Sciatic nerve (tissue), 2 donors: ENCODE results near the gene STAT2. TPM values are rescaled to one million over a fixed set of nuclear protein-coding genes. Genes with fewer than 3 reads are reported as not detected.
"Not testable (repeated sequence)": the region's sequence is repeated elsewhere in the genome, so short reads cannot be mapped to it uniquely, and the experiment has no call there.

Experiments used
- ATAC-seq: fragments of 200-7000 bp; cut with Tn5 transposase; one replicate; pipeline ENCODE4 v1.9.1; 2020; ENCODE audit warnings: mild to moderate bottlenecking, moderate library complexity
- DNase-seq: peaks from one replicate; pipeline ENCODE4 v3.0.0-alpha.2; 2020; ENCODE audit warnings: low spot score
- intact Hi-C: fragments of 100-400 bp; cut with DNase I; formaldehyde crosslinking; loops from one replicate; pipeline ENCODE4 v1.14.2; 2022
- total RNA-seq: library from RNA; stranded (reverse); fragmentation: NEBNext Ultra II Directional; extraction: Animal tissue kit (Norgen Biotek cat#: 25700); gene quantifications from one replicate; pipeline ENCODE4 v1.2.1, GENCODE V29; 2021
- donor health status: DM: no; HTN: no; CAD: no.
- donor health status: DM: no; HTN: no; CAD: no.

The STAT2 gene
- 195 TPM for total RNA-seq

DNA sequence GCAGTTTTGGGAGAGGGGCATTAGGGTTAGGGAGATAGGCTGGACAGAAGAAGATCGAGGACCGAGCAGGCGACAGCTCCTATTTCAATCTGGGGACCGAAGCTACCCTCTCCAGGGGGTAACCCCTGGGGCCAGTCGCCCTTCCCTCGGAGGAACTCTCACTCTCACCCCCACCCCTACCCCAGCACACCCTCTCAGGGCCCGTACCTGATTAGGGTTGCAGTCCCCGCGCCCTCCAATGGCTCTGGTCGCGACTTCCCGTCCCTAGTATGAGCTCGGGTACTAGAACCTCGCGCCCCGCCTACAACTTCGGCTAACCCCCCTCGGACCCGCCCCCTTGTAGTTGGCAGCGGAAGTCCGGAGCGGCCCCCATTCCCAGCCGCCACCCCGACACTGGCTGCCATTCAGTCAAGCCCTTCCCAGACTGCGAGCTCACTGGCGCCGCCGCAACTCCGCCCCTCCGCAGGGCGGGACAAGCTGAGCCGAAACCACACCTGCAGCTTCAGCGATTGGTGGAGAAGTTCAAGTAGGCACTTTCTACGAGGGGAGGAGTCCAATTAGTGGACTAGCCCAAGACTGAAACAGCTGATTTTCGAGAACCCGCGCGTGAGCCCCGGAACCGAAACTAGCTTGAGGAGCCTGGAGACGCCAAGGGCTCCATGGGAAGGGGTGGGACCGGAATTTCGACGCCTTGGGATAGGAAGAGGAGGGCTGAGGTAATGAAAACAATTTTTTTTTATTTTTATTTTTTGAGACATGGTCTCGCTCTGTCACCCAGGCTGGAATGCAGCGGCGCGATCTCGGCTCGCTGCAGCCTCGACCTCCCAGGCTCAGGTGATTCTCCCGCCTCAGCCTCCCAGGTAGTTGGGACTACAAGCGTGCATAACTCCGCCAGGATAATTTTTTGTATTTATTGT, at the start of gene STAT2:
Gene STAT2, minus strand, starts transcription at position 257 of the 917 bp plus-strand sequence. CDS start 3,536 bp downstream, outside the sequence.
- peak; percentile 98 for ATAC-seq
- intact Hi-C loops = loop anchor here (1.0 to 10.0 kb wide), 2 partner anchors 8 to 95 kb away; partner anchors contain the start of gene MIP

DNA sequence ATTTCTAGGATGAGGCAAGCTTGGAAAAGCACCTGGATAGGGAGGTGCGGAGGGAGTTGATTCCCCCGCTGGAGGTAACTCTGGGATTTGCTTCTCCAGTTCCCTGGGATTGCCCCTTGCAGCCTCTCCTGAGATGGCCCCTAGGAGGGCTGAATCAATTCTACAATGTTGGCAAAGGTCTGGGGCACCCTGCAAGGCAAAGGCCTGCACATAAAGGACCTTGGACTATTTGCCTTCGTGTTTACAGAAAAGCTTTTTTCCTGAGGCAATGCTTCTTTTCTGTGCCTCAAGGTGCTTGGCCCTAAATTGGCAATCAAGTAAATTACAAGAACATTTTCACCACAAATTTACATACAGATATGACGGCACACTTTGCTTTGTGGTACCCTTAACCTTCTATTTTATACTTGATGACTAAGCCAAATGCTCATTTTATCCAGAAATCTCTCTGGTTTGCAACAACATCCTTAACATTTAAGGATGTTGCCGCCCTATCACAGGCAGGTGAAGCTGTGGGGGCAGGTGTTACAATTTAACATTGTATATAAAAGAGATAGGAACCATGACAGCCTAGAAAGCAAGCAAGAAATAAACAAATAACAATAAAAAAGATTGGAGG, 49.0 kb upstream of the STAT2 start:
- intact Hi-C loops = no loop called here
- ATAC-seq = no peak
- no peak for DNase-seq

More for the DNA sequence above, at the start of gene STAT2:
- peak; percentile 99 for DNase-seq

DNA sequence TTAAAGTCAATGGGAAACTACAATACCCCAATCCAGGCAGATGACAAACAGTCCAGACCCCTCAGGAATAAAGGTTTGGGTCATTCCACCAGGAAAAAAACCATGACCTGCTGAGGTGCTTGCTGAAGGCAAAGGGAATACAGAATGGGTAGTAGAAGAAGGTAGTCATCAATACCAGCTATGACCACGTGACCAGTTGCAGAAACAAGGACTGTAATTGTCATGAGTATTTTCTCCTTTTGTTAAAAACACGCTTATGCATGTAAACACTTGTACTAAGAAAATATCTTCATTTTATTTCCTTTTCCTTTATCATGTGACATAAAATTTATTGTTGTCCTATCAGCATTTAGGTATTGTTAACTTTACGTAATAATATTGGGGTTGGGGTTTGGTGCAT, 44.3 kb upstream of the STAT2 start:
- intact Hi-C loops, DNase-seq, ATAC-seq: not testable (repeated sequence)

DNA sequence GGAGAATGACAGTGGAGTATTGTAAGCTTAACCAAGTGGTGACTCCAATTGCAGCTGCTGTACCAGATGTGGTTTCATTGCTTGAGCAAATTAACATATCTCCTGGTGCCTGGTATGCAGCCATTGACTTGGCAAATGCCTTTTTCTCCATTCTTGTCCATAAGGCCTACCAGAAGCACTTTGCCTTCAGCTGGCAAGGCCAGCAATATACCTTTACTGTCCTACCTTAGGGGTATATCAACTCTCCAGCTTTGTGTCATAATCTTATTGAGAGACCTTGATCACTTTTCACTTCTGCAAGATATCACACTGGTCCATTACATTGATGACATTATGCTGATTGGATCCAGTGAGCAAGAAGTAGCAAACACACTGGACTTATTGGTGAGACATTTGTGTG, 41.7 kb upstream of the STAT2 start:
- intact Hi-C loops, ATAC-seq, DNase-seq: not testable (repeated sequence)

DNA sequence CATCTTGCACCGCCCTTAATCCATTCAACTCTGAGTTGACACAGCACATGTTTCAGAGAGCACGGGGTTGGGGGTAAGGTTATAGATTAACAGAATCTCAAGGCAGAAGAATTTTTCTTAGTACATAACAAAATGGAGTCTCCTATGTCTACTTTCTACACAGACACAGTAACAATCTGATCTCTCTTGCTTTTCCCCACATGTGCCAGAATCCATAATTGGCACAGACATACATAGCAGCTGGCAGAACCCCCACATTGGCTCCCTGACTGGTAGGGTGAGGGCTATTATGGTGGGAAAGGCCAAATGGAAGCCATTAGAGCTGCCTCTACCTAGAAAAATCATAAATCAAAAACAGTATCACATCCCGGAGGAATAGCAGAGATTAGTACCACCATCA, 41.2 kb upstream of the STAT2 start:
- DNase-seq, ATAC-seq, intact Hi-C loops: not testable (repeated sequence)

DNA sequence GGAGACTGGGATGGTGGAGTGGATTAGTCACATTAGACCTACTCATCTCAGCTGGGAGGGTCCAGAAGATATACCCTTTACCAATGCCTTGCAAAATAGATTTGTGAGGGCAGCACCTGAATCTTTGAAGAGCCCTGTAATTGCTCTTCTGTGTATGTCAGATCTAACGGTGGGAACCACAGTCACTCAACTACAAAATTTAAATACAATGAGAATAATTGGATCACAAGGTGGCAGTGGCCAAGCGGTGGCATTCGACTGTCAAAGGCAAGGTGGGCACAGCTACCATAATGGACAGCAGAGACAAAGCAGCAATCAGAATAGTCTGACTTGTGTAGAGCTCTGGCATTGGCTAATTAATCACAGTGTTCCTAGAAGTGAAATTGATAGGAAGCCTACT, 39.6 kb upstream of the STAT2 start:
- intact Hi-C loops, ATAC-seq, DNase-seq: not testable (repeated sequence)

DNA sequence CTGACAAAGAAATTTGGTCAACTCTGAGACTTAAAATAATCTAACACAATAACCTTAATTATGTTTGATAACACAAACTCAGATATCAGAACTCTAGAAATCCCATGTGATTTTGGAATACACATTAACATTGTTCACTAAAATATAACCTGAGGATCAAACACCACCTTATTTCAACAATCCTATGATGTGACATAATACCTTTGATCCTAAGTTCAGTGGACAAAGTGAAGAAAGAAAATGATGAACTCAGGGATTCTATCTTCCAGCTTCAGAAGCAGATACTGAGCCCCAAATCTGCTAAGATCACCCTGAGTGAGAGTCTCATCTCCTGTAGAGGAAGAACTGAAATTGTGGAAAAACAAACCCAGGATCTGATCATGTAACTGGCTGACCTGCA, 38.4 kb upstream of the STAT2 start:
- intact Hi-C loops = no loop called here
- no peak for DNase-seq
- ATAC-seq = no peak

DNA sequence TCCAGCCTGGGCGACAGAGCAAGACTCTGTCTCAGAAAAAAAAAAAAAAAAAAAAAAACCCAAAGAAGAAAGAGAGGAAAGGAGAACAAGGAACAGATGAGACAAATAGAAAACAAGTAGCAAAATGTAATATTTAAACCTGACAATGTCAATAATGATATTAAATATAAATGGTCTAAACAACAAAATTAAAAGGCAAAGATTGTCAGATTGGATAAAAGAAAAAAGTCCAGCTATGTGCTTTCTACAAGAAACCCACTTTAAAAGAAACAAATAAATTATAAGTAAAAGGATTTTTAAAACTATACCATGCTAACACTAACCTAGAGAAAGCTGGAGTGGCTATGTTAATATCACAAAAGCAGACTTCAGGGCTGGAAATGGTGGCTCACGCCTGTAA, 32.4 kb upstream of the STAT2 start:
- no peak for DNase-seq
- no peak for ATAC-seq
- intact Hi-C loops = no loop called here

DNA sequence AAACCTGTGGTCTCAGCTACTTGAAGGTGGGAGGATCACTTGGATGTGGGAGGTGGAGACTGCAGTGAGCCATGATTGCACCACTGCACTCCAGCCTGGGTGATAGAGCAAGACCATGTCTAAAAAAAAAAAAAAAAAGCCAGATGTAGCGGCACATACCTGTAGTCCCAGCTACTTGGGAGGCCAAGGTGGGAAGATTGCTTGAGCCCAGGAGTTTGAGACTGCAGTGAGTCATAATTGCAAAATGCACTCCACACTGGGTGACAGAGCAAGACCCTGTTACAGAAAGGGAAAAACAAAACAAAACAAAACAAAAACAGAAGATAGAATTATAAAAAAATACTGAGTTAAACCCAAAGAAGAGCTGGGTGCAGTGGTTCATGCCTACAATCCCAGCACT, 31.8 kb upstream of the STAT2 start:
- ATAC-seq = no peak
- DNase-seq = no peak
- intact Hi-C loops = no loop called here

DNA sequence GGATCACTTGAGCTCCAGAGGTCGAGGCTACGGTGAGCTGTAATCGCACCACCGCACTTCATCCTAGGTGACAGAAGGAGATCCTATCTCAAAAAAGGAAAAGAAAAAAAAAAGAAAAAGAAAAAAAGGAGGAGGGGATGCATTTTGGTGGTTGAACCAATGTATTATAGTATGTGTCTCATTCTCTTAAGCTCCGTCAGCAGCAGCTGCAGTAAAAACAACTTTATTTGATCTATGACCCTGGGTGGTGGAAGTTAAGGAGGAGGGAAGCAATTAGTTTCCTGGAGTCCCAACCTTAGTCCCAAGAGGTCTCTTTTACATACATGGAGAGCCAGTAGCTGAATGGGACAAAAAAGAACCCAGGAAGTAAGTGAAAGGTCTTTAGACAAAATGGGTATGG, 29.5 kb upstream of the STAT2 start:
- ATAC-seq = no peak
- intact Hi-C loops = no loop called here
- no peak for DNase-seq

DNA sequence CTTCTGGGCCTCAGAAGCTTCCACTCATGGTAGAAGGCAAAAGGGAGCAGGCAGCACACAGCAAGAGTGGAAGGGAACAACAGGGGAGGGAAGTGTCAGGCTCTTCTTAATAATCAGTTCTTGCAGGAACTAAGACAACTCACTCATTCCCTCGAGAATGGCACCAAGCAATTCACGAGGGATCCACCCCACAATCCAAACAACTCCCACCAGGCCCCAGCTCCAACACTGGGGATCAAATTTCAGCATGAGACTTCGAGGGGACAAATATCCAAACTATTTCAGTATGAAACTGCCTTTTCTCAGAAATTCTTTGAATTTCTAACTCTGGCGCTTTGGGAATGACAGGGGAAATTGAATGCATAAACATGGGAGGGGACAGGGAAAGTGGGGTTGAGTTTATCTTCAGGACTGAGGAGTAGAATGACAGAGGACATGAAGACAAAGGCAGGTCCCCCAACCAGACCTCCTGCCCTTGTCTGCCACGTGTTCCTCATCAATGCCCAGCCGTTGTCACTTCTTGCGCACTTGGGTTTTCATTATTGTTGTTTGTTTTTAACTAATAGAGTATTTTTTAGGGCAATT, 27.3 kb upstream of the STAT2 start:
- no peak for ATAC-seq
- no peak for DNase-seq
- intact Hi-C loops = no loop called here

DNA sequence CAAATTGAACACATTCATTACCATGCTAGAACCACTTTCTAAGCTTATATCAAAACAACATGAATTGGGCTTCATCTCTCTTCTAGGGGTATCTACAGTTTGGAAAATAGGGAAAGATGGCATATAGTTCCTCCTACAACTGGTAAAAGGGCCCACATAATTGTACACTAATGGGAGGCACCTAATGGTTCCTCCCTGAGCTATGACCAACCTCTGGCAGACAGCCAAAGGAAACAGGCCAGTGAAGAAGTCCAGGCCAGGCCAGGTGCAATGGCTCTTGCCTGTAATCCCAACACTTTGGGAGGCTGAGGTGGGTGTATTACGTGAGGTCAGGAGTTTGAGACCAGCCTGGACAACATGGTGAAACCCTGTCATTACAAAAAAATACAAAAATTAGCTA, 26.0 kb upstream of the STAT2 start:
- DNase-seq (no peak), ATAC-seq (no peak)
- intact Hi-C loops = no loop called here

DNA sequence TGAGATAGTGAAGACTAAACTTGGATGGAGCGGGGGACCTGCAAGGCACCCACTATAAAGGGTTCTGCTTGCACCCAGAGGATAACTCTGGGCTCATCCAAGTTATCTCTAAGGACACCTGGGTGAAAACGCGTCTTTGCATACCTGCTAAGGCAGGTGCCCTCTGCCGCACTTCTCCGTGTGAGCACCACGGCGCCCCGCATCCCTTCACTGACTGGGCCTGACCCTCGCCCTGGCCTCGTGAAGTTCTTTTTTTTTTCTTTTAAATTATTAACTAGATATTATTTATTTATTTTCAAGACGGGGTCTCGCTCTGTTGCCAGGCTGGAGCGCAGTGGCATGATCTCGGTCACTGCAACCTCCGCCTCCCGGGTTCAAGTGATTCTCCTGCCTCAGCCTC, 22.7 kb upstream of the STAT2 start:
- ATAC-seq = no peak
- no peak for DNase-seq
- intact Hi-C loops = no loop called here

DNA sequence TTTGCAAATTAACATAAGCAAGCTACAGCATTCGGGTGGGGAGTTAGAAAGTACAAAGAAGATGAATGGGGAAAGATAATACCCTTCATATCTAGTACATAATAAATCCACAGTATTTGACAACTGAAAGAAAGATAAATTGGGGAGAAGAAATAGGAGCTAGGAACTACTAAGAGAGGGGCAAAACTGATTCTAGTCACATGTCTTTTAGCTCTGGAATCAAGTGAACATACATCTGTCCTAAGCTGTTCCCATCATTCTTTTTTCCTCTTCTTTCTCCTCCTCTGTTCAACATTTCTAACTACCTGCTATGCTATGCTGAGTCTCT, 18.0 kb upstream of the STAT2 start:
- DNase-seq = no peak
- intact Hi-C loops = no loop called here
- ATAC-seq = no peak

DNA sequence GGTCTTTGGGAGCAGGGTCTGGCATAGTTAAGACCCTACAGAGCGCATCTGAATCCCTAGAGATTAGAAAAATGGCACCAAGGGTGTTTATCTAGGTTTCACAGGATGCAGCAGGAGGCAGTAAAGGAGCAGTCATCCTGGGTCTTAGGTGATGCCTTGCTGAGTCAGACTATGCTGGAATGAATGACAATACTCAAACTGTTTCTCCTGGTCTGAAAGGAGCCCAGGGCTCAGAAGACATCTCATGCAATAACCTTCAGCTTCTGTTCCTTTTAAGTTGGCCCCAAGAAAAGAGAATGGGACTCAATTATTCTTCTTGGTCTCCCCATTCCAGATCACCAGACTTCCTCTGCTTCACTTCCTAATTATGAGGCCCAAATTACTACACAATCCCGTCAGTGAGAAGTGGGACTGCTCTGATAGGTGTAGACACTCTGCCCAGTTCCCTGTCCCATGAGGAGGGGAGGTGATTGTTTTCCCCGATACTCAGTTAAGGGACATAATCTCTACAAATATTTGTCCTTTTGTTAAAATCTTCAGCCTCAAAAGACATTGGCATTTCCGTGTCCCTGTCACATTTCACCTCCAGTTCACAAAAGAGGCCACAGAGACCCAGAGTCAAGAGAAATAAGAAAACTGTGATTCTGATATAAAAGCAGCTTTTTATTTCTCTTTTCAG, 17.5 kb upstream of the STAT2 start:
- ATAC-seq = no peak
- DNase-seq = no peak
- intact Hi-C loops = no loop called here

DNA sequence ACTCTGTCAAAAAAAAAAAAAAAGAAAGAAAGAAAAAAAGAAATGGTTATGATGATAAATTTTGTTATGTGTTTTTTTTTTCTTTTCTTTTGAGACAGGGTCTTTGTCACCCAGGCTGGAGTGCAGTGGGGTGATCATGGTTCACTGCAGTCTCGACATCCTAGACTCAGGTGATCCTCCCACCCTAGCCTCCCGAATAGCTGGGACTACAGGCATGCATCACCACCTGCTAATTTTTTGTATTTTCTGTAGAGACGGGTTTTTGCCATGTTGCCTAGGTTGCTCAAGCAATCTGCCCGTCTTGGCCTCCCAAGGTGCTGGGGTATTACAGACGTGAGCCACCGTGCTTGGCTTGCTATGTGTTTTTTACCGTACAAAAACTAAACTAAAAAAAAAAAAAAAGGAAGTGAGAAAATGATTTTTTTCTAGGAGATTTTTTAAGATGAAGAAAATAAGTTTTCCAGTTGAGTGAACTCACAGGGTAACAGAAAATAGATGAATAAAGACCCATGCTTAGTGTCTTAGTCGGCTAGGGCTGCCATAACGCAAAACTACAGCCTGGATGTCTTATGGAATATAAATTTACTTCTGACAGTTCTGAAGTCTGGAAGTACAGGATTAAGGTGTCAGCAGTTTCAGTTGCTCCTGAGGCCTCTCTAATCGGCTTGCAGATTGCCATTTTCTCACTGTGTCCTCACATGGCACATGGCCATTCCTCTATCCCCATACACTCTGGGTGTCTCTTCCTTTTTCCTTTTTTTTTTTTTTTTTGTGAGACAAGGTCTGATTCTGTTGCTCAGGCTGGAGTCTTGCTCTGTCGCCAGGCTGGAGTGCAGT, 15.9 kb upstream of the STAT2 start:
- intact Hi-C loops = no loop called here
- ATAC-seq (no peak), DNase-seq (no peak)

DNA sequence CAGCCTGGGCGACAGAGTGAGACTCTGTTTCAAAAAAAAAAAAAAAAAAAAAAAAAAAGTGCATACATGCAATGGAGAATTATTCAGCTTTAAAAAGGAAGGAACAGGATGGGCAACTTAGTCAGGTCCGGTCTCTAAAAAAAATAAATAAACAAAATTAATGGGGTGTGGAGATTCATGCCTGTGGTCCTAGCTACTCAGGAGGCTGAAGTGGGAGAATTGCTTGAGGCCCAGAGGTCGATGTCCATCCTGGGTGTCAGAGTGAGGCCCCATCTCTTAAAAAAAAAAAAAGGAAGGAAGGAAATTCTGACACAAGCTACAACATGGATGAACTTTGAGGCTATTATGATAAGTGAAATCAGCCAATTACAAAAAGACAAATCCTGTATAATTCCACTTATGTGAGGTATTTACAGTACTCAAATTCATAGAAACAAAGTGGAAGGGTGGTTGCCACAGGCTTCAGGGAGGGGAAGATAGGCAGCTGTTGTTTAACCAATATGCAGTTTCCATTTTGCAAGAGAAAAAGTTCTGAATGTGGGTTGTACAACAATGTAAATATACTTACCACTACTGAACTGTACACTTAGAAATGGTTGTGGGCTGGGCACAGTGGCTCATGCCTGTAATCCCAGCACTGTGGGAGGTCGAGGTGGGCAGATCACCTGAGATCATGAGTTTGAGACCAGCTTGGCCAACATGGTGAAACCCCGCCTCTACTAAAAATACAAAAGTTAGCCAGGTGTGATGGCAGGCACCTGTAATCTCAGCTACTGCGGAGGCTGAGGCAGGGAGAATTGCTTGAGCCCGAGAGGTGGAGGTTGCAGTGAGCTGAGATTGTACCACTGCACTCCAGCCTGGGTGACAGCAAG, 15.1 kb upstream of the STAT2 start:
- ATAC-seq (no peak), DNase-seq (no peak)
- intact Hi-C loops = no loop called here

DNA sequence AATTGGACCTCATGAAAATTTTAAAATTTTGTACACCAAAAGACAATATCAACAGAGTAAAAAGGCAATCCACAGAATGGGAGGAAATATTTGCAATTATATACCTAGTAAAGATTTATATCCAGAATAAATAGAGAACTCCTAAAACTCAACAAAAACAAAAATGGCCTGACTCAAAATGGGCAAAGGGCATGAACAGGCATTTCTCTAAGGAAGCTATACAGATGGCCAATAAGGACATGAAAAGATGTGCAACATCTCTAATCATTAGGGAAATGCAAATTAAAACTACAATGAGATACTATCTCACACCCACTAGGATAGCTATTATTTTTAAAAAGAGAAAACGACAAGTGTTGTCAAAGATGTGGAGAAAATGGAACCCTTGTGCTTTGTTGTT, 13.6 kb upstream of the STAT2 start:
- no peak for ATAC-seq
- DNase-seq = no peak
- intact Hi-C loops = no loop called here
